SK-N-SH (cell line): ENCODE results near the gene AP2S1. TPM values are rescaled to one million over a fixed set of nuclear protein-coding genes. Genes with fewer than 3 reads are reported as not detected.
A peak's percentile ranks its signal among the peaks of the same experiment; 100 is the strongest.
"Not testable (repeated sequence)": the region's sequence is repeated elsewhere in the genome, so short reads cannot be mapped to it uniquely, and the experiment has no call there.

Experiments
- CTCF ChIA-PET: fragments of 300-600, 350-600 bp; formaldehyde crosslinking; extraction: SDS; loops from one replicate; lab custom pipeline; 2021; lab: Yijun Ruan, JAX
- POLR2A ChIA-PET: fragments of 350-600 bp; sonication (Branson Sonifier 250); formaldehyde crosslinking; extraction: SDS; loops from one replicate; lab custom pipeline; 2020; ENCODE audit warnings: antibody characterized with exemption, inconsistent platforms; lab: Yijun Ruan, JAX
- DNase-seq: peaks from one replicate; pipeline ENCODE4 v3.0.0; 2012
- H2AFZ ChIP-seq: fragments of 200-600 bp; sonication (generic); 2 replicates; pipeline ENCODE4 v1.8.1; 2016; ENCODE audit warnings: antibody characterized with exemption, mild to moderate bottlenecking, low read depth
- H3F3A ChIP-seq: fragments of 200-600 bp; sonication (generic); replicated peaks from 2 replicates; pipeline ENCODE3; 2016; ENCODE audit warnings: antibody characterized with exemption, mild to moderate bottlenecking; ENCODE audit not compliant: insufficient read depth
- H3K27ac ChIP-seq, 2 experiments: fragments of 200-500 bp in 1 of 2; fragments of 200-600 bp in 1 of 2; sonication (Bioruptor generic) in 1 of 2; sonication (generic), shearing (Covaris generic) in 1 of 2; 2 replicates each; pipeline versions ENCODE4 v1.5.1 to v1.6.1; 2014 to 2016; ENCODE audit warnings: low read depth in 2 of 2, inconsistent platforms in 1 of 2, low read length in 1 of 2, mild to moderate bottlenecking in 1 of 2, mixed read lengths in 1 of 2
- H3K27me3 ChIP-seq: fragments of 200-600 bp; sonication (generic), shearing (Covaris generic); 2 replicates; pipeline ENCODE4 v1.6.1; 2016; ENCODE audit warnings: mixed run types; ENCODE audit not compliant: insufficient read depth
- H3K36me3 ChIP-seq, 2 experiments: fragments of 200-500 bp in 1 of 2; fragments of 200-600 bp in 1 of 2; sonication (Bioruptor generic) in 1 of 2; sonication (generic) in 1 of 2; replicated peaks in 1 of 2; 2 replicates each; pipeline versions ENCODE3 to v1.5.1; 2014 to 2016; ENCODE audit warnings: low read length in 1 of 2, mild to moderate bottlenecking in 1 of 2; ENCODE audit not compliant: insufficient read depth in 2 of 2, control insufficient read depth in 1 of 2
- H3K4me1 ChIP-seq, 2 experiments: fragments of 200-500 bp in 1 of 2; fragments of 200-600 bp in 1 of 2; sonication (Bioruptor generic) in 1 of 2; sonication (generic), shearing (Covaris generic) in 1 of 2; 2 replicates each; pipeline versions ENCODE4 v1.5.1 to v1.6.1; 2014 to 2016; ENCODE audit warnings: low read depth in 1 of 2, low read length in 1 of 2, mixed run types in 1 of 2; ENCODE audit not compliant: insufficient read depth in 2 of 2, control insufficient read depth in 1 of 2
- H3K4me2 ChIP-seq: fragments of 200-600 bp; sonication (generic), shearing (Covaris generic); 2 replicates; pipeline ENCODE4 v1.6.1; 2017; ENCODE audit warnings: mixed run types
- H3K4me3 ChIP-seq, 2 experiments: fragments of 200-500 bp in 1 of 2; fragments of 200-600 bp in 1 of 2; sonication (Bioruptor generic) in 1 of 2; sonication (generic), shearing (Covaris generic) in 1 of 2; 2 replicates each; pipeline versions ENCODE4 v1.5.1 to v1.8.1; 2014 to 2016; ENCODE audit warnings: low read depth in 2 of 2, inconsistent platforms in 1 of 2, low read length in 1 of 2, mild to moderate bottlenecking in 1 of 2, mixed read lengths in 1 of 2, moderate library complexity in 1 of 2
- H3K79me2 ChIP-seq: fragments of 200-600 bp; sonication (generic); 2 replicates; pipeline ENCODE4 v1.8.1; 2017; ENCODE audit warnings: mild to moderate bottlenecking; ENCODE audit not compliant: insufficient read depth
- H3K9ac ChIP-seq: fragments of 200-600 bp; sonication (generic); 2 replicates; pipeline ENCODE4 v1.6.1; 2017; ENCODE audit warnings: mixed run types
- H3K9me2 ChIP-seq: fragments of 200-600 bp; sonication (generic); 2 replicates; pipeline ENCODE4 v1.6.1; 2017; ENCODE audit warnings: mixed run types
- H3K9me3 ChIP-seq: fragments of 200-600 bp; sonication (generic); 2 replicates; pipeline ENCODE4 v1.6.1; 2017; ENCODE audit warnings: mixed run types, mild to moderate bottlenecking, moderate library complexity
- H4K20me1 ChIP-seq: fragments of 200-600 bp; sonication (generic); 2 replicates; pipeline ENCODE4 v1.6.1; 2017; ENCODE audit warnings: mild to moderate bottlenecking, mixed run types; ENCODE audit not compliant: insufficient read depth
- CHD2 ChIP-seq: fragments of 150-350 bp; IDR thresholded peaks from 2 replicates; pipeline ENCODE4 v1.6.1; 2018; ENCODE audit warnings: low read length; ENCODE audit not compliant: partially characterized antibody
- ELF1 ChIP-seq: IDR thresholded peaks from 2 replicates; pipeline ENCODE4 v1.4.0; 2012
- FOSL2 ChIP-seq: IDR thresholded peaks from 2 replicates; pipeline ENCODE4 v1.4.0; 2012; ENCODE audit warnings: low read depth, mild to moderate bottlenecking, moderate library complexity, borderline replicate concordance
- FOXM1 ChIP-seq: IDR thresholded peaks from 2 replicates; pipeline ENCODE4 v1.4.0; 2012; ENCODE audit warnings: low read depth, mild to moderate bottlenecking
- MXI1 ChIP-seq: IDR thresholded peaks from 2 replicates; pipeline ENCODE4 v1.6.1; 2012; ENCODE audit warnings: mild to moderate bottlenecking, low read depth, low read length, improper control_type of control experiment
- POLR2AphosphoS5 ChIP-seq: IDR thresholded peaks from 2 replicates; pipeline ENCODE4 v1.6.1; 2012; ENCODE audit warnings: low read depth, low read length
- RXRA ChIP-seq: IDR thresholded peaks from 2 replicates; pipeline ENCODE4 v1.4.0; 2012; ENCODE audit warnings: low read depth, mild to moderate bottlenecking, borderline replicate concordance
- TCF12 ChIP-seq: IDR thresholded peaks from 2 replicates; pipeline ENCODE4 v1.4.0; 2012
- TEAD4 ChIP-seq: IDR thresholded peaks from 2 replicates; pipeline ENCODE4 v1.4.0; 2012; ENCODE audit warnings: mild to moderate bottlenecking, borderline replicate concordance; ENCODE audit not compliant: insufficient read depth
- WGBS: methylation state at CpG from one replicate; pipeline ENCODE4 v1.1.6; 2017; ENCODE audit warnings: low lambda C conversion rate; 5-methylcytosine and 5-hydroxymethylcytosine counted together
- polyA plus RNA-seq, 3 experiments: library from polyadenylated mRNA; depleted of rRNA; stranded (reverse); fragments of >200 nt; gene quantifications; 2 replicates each; pipeline ENCODE4 v1.2.3, GENCODE V29; 2012
- TF ChIP-seq, protein P1 (sequence below): fragments of 150-350 bp; IDR thresholded peaks from 2 replicates; pipeline ENCODE4 v1.6.1; 2017; ENCODE audit warnings: antibody characterized with exemption, low read length, low read depth, borderline replicate concordance
- TF ChIP-seq, protein P2 (sequence below): fragments of 150-350 bp; IDR thresholded peaks from 2 replicates; pipeline ENCODE4 v1.6.1; 2016; ENCODE audit warnings: mild to moderate bottlenecking, low read depth, low read length
- TF ChIP-seq, protein P3 (sequence below): IDR thresholded peaks from 2 replicates; pipeline ENCODE4; 2012

Gene AP2S1
- polyA plus RNA-seq, 1 of the 3 experiments (the other 2 are of a cell fraction): 565 TPM

DNA sequence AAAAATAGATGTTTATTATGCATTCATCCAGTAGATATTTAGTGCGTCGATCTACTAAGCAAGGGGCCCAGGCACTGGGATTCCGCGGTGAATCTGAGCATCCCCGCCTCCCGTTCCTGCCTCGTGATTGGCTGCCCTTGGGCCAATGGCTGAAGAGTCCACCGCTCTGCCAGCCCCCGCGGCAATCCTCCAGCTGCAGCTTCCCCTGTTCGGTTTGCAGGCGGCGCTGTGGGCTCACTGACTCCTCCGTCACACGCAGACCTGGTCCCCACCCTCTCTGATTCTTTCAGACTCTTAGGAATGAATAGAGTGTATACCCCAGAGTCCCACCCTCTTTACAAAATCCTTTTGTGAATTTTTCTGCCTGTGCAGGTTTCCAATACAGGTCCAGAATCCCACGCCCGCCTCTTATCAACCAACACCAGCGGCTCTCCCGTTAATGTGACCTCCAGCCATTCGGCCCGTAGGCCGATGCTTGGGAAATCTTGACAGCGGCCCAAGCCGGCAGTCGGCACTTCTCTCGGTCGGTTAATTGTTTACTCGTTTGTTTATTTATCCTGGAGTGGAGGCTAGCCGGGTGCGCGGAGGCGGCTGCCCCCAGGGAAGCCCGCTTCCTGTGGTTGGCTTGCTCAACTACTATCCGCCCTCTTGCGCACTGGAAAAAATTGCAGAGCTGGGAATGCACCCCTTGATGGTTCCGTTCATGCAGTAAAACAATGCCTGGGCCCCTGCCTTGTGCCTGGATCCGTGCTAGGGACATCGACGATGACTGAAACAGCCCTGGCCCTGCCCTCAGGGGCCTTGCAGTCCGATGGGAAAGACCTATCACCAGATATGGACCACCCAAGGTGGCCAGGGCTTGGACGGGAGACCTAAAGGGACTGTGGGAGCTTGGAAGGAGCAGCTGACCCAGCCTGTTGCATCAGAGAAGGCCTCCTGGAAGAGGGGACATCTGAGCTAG is 5.7 kb upstream of the AP2S1 start (continued):
- TF ChIP-seq, protein P1, sequence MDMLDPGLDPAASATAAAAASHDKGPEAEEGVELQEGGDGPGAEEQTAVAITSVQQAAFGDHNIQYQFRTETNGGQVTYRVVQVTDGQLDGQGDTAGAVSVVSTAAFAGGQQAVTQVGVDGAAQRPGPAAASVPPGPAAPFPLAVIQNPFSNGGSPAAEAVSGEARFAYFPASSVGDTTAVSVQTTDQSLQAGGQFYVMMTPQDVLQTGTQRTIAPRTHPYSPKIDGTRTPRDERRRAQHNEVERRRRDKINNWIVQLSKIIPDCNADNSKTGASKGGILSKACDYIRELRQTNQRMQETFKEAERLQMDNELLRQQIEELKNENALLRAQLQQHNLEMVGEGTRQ: no peak
- TF ChIP-seq ELF1 (no peak), RXRA (no peak), TCF12 (peak; percentile 25; the same call in 1 of the 2 replicates), FOSL2 (no peak), POLR2AphosphoS5 (no peak), FOXM1 (no peak), TEAD4 (no peak), CHD2 (peak; percentile 51), MXI1 (peak; percentile 88)
- TF ChIP-seq, protein P2, sequence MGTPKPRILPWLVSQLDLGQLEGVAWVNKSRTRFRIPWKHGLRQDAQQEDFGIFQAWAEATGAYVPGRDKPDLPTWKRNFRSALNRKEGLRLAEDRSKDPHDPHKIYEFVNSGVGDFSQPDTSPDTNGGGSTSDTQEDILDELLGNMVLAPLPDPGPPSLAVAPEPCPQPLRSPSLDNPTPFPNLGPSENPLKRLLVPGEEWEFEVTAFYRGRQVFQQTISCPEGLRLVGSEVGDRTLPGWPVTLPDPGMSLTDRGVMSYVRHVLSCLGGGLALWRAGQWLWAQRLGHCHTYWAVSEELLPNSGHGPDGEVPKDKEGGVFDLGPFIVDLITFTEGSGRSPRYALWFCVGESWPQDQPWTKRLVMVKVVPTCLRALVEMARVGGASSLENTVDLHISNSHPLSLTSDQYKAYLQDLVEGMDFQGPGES: no peak; the same call in 1 of the 2 replicates
- TF ChIP-seq, protein P3, sequence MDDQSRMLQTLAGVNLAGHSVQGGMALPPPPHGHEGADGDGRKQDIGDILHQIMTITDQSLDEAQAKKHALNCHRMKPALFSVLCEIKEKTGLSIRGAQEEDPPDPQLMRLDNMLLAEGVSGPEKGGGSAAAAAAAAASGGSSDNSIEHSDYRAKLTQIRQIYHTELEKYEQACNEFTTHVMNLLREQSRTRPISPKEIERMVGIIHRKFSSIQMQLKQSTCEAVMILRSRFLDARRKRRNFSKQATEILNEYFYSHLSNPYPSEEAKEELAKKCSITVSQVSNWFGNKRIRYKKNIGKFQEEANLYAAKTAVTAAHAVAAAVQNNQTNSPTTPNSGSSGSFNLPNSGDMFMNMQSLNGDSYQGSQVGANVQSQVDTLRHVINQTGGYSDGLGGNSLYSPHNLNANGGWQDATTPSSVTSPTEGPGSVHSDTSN: no peak

DNA sequence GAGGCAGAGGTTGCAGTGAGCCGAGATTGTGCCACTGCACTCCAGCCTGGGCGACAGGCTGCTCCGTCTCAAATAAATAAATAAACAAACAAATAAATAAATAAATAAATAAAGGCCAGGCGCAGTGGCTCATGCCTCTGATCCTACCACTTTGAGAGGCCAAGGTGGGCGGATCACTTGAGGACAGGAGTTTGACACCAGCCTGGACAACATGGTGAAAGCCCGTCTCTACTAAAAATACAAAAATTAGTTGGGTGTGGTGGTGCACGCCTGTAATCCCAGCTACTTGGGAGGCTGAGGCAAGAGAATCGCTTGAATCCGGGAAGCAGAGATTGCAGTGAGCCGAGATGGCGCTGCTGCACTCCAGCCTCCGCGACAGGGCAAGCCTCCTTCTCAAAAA is 4.1 kb upstream of the AP2S1 start:
- H3K79me2 ChIP-seq, H4K20me1 ChIP-seq, H3K4me1 ChIP-seq, H3K9me2 ChIP-seq, H3K4me3 ChIP-seq, H3K9me3 ChIP-seq, H2AFZ ChIP-seq, H3K36me3 ChIP-seq, H3K27ac ChIP-seq, H3K27me3 ChIP-seq, H3K9ac ChIP-seq, DNase-seq, H3K4me2 ChIP-seq: not testable (repeated sequence)
- ChIA-PET CTCF (interaction anchor here (10.2 kb wide), 1 partner anchor 136 kb away, joined by 126 read pairs; no protein-coding TSS in a partner anchor), POLR2A (interaction anchor here (0.6 kb wide), 1 partner anchor 143 kb away, joined by 4 read pairs; no protein-coding TSS in a partner anchor)
- WGBS: 90% methylated on average over 13 of the region's 13 CpGs
- H3F3A ChIP-seq: peaks cover 20% of the 10 kb centered on the region
